ENCODE data around the gene ZNHIT1.
"Not testable (repeated sequence)": the region's sequence is repeated elsewhere in the genome, so short reads cannot be mapped to it uniquely, and the experiment has no call there.

Gene ZNHIT1

GRCh38 chr7:101243646-101244374, 25.8 kb downstream of the ZNHIT1 start:
- DNase-seq = no peak

- peak; percentile 87 for DNase-seq
Observed at GRCh38 chr7:101244375-101245146, 26.6 kb downstream of the ZNHIT1 start, which contains the start of gene FIS1. Gene FIS1 (minus strand): TSS chr7:101245081. CDS start chr7:101245004, 77 bp downstream.

GRCh38 chr7:101245147-101245668, 27.2 kb downstream of the ZNHIT1 start:
- DNase-seq = no peak

- DNase-seq = no peak
Observed at GRCh38 chr7:101248276-101248675, 30.3 kb downstream of the ZNHIT1 start.

GRCh38 chr7:101250324-101250723, 32.4 kb downstream of the ZNHIT1 start:
- DNase-seq = no peak

GRCh38 chr7:101251871-101252659, 34.1 kb downstream of the ZNHIT1 start:
- peak; percentile 94 for DNase-seq

- DNase-seq = not testable (repeated sequence)
Observed at GRCh38 chr7:101253199-101253598, 35.2 kb downstream of the ZNHIT1 start.

- no peak for DNase-seq
Observed at GRCh38 chr7:101255796-101256195, 37.8 kb downstream of the ZNHIT1 start.

GRCh38 chr7:101258243-101258731, 40.3 kb downstream of the ZNHIT1 start:
- DNase-seq = no peak

- DNase-seq = not testable (repeated sequence)
Observed at GRCh38 chr7:101264102-101264706, 46.2 kb downstream of the ZNHIT1 start.

- DNase-seq = no peak
Observed at GRCh38 chr7:101265622-101266516, 47.9 kb downstream of the ZNHIT1 start.

GRCh38 chr7:101269664-101270063, 51.7 kb downstream of the ZNHIT1 start:
- no peak for DNase-seq

- no peak for DNase-seq
Observed at GRCh38 chr7:101271021-101271420, 53.1 kb downstream of the ZNHIT1 start.

- no peak for DNase-seq
Observed at GRCh38 chr7:101273206-101273605, 55.2 kb downstream of the ZNHIT1 start.

Measured in NCI-H1436 (cell line).